Suppressor macrophage (primary cell): ENCODE measurements around the gene CDKN3.

Experiments used
- DNase-seq, 4 experiments: peaks; one replicate each; pipeline ENCODE4 v3.0.0-alpha.2; 2020 to 2022
- total RNA-seq, 17 experiments: gene quantifications; one replicate each; lab custom pipeline; 2026; ENCODE audit warnings: mixed read lengths in 6 of 17, inconsistent platforms in 3 of 17; lab: John Stamatoyannopoulos, UW

The CDKN3 gene
- total RNA-seq: 1.8 to 20.1 (median 8.7) reads per million in 17 experiments

- DNase-seq: peak; percentile 98 to 100 (median 99)
Observed at GRCh38 chr14:54396493-54397335, at the start of gene CDKN3. TSS of gene CDKN3 (plus strand) at chr14:54397007. CDS start at chr14:54397069, 62 bp downstream.

GRCh38 chr14:54347044-54347443, 49.8 kb upstream of the CDKN3 start:
- no peak for DNase-seq

GRCh38 chr14:54348001-54348611, 48.7 kb upstream of the CDKN3 start:
- peak; percentile 62 to 77 (median 68) for DNase-seq

DNA sequence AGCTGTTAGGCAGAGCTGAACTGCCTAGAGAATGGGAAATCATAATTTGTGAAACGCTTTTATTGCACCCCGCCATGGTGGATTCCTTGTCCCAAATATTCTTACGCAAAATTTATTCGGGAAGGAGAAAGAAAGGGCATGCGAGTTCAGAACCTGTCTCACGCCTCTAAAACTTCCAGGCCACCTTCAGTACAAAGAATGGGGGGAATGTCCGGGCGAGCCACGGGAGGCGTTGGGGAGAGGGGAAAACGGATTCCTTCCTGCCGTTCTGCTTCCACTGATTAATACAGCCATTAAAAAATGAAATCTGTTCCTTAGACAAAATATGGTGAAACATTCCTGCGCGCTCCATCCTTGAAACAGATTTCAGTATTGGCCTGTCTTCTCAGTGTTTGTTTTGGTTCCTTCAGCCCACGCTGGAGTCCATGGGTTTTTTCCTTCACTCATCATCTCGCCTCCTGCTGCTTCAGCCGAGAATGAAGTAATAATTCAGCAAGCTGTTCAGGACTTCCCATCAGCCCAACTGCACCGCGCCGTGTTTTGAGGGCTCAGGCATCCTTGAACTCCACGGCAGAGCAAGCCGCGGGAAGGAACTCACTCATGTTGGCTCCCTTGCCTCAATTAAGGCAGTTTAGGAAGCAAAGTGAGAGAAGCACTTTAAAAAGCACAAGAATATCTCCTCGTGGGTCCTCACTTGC, 47.7 kb upstream of the CDKN3 start:
- DNase-seq: peak in 1 of 4 experiments; percentile 8

- DNase-seq: no peak
Observed at GRCh38 chr14:54349713-54350112, 47.1 kb upstream of the CDKN3 start.

DNA sequence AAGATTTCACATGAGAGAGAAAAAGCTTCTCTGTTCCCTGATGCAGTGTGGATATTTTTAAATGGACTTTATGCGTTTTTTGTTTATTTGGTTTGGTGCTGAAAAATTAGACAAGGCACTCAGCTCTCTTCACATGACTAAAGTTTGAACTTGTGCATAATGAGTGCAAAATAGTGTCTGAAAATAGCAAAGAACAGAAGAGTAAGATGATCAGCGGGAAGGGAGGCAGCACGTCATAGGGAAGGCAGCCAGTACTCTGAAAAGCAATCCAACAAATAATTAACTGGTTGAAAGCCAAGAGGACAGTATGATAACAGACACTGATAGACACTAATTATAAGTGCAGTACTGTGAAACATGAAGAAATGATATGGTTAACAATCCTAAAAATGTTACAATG, 46.6 kb upstream of the CDKN3 start:
- no peak for DNase-seq

DNA sequence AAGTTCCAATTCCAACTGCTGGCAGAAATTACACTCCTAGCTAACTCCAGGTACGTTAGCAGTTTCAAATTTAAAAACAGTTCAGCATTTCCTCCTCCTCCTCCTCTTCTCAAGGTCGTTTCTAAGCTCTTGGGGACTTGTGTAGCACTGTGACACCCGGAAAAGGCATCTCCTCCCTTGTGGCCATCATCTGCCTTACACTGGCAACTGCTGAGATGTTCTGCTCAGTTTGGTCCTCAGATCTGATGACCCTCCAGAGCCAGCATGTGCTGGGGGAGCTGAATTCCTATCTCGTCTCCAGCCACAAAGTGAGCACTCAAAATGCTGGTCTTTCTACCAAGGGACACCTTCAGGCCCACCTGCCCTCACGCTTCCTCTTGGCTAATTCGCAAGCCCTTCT, 43.5 kb upstream of the CDKN3 start:
- no peak for DNase-seq

GRCh38 chr14:54353694-54354093, 43.1 kb upstream of the CDKN3 start:
- DNase-seq: no peak

- peak; percentile 6 to 49 (median 46) for DNase-seq
Observed at GRCh38 chr14:54354096-54354495, 42.7 kb upstream of the CDKN3 start.

DNA sequence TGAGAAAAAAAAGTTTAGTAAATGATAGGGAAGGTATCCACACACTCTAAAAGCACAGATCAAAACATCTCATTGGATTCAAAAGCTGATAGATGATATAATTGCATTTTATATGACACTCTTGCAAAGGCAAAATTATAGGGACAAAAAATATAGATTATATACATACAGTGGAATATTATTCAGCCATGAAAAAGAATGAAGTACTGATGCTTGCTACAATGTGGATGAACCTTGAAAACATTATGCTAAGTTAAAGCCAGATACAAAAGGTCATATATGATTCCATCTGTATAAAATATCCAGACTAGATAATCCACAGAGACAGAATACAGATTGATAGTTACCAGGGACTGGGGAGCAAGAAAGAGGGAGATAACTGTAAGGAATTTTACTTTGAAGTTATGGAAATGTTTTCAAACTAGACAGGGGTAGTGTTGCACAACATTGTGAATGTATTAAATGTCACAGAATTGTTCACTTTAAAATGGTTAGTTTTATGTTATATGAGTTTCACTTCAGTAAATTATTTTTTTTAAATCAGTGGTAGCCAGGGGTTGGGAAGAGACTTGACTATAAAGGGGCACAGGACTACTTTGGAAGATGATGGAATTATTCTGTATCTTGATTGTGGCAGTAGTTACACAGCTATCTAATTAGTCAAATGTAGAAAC, 41.7 kb upstream of the CDKN3 start:
- DNase-seq: no peak

DNA sequence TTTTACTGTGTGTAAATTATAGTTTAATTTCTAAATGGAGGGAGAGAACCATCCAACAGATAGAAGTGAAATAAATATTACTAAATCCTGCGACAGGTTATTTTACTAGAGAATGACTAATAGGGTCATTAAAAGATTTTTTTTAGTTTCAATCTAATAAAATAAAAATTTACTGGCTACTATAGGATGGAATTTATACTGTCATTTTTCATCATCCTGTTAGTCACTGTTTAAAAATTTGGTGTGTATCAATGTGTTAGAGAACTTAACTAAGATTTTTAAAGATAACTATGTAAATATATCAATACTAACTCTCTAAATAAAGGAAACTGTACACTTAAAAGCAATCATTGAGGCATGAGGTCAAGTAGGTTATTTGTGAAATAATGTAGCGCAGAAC, 41.1 kb upstream of the CDKN3 start:
- no peak for DNase-seq

DNA sequence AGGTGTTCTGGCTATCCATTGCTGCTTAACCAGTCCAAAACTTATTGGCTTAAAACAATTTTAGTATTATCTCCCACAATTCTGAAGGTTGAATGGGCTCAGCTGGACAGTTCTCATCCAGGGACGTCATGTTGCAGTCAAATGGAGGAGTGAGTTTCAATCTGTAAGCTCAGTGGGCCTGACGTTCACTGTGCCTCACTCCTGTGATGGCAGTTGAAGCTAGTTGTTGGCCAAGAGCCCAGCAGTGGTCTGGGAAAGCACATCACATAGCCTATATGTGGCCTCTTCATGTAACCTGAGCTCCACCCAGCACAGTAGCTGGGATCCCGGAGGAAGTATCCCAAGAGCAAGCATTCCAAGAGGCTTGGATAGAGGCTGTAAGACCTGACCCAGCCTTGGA, 40.6 kb upstream of the CDKN3 start:
- DNase-seq: no peak

DNA sequence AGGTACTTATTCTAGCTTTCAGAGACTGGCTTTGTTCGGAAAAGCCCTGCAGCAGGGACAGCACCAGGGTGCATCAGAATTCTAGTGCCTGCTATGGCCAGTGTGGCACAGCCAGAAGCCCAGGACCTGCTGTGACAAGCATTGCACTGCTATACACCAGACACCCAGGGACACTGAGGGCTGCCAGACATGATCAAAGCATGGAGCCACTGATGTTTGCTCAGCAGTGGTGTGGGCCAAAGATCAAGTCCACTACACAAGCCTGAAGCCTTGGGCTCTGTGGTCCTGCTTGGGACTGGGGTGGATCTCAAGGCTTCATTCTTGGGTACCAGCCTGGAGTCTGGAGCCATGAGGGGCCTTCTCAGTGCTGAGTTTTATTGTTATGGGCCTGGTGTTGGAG, 36.1 kb upstream of the CDKN3 start:
- DNase-seq: no peak

DNA sequence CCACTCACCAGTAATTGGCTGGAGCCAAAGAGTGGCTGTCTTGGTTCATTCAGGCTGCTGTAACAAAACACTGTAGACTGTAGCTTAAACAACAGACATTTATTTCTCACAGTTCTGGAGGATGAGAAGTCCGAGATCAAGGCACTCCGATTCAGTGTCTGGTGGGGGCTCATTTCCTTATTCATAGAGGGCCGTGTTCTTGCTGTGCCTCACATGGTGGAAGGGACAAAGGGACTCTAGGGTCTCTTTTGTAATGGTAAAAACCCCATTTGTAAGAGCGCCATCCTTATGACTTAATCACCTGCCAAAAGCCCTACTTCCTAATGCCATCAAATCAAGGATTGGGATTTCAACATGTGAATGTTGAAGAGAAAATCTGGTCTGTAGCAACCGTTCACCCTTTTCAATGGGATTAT, 34.7 kb upstream of the CDKN3 start:
- DNase-seq: no peak

DNA sequence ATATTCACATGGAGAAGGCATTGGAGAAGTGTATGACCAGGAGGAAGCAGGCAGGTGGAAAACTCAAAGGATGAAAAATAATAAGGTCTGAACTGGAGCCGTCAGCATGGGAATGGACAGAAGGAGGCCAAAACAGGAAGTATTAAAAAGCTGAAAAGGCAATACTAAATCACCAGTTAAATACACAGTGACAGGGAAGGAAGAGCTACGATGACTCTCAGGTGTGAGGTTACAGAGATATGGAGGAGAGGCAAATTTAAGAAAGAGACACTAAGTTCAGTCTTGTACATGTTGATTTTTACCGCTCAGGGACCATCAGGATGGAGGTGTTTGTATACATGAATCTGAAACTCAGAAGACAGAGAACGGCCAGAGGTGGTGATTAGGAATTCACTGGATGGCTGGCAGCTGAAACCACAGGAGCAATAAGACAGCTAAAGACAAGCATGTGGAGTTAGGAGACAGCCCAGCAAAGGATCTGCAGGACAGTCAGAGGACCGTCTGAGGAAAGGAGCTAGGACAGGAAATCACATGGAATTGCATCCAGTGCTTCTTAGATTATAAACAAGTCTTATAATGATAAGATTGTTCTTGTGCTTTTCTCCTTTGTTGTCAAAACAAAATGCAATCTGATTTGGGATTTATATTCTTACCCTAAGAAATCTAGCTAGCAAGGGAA, 33.9 kb upstream of the CDKN3 start:
- DNase-seq: no peak

DNA sequence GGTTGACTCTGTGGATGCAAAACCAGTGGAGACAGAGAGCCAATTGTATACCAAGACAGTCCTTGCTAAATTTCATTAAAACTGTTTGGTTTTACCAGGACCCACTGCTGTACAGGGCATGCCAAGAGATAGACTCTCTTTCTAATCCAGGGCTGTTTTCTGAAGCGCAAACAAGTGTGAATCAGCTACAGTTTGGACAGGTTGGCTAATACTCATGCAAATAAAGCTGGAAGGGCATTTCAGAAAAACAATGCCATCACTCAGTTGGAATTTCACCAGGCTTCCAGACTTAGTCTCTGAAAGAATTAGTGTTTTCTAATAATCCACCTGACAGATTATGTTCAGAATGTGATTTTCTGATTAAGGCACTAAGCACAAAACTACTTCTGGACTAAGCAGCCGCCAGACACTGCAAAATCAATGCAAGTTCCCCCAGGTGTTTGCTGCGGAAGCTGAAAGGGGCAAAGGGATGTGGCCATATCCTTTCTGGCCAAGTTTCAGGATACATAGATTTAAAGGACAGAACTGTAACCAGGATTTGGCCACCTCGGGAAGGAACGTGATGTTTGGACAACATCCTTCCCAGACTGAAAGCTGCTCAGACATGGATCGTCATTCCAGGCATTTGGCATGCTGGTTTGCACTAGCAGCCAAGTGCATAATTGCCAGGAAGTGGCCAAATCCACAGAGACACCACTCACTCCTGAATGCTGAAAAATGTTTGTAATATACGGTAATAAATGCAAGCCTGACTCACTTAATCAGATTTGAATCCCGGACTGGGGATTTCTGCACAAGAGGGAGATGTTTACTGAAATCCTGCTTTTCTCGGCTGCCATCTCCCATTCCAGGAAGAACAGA, 32.0 kb upstream of the CDKN3 start:
- no peak for DNase-seq

- DNase-seq: peak in 3 of 4 experiments; percentile 15 to 20 (median 19)
Observed at GRCh38 chr14:54366736-54367735, 29.8 kb upstream of the CDKN3 start.

- DNase-seq: no peak
Observed at GRCh38 chr14:54368291-54368690, 28.5 kb upstream of the CDKN3 start.

- DNase-seq: peak in 1 of 4 experiments; percentile 6
Observed at GRCh38 chr14:54369343-54369742, 27.5 kb upstream of the CDKN3 start.
